ENCODE results near the gene TPSD1.
"Not testable (repeated sequence)": the region's sequence is repeated elsewhere in the genome, so short reads cannot be mapped to it uniquely, and the experiment has no call there.

Gene TPSD1

DNA sequence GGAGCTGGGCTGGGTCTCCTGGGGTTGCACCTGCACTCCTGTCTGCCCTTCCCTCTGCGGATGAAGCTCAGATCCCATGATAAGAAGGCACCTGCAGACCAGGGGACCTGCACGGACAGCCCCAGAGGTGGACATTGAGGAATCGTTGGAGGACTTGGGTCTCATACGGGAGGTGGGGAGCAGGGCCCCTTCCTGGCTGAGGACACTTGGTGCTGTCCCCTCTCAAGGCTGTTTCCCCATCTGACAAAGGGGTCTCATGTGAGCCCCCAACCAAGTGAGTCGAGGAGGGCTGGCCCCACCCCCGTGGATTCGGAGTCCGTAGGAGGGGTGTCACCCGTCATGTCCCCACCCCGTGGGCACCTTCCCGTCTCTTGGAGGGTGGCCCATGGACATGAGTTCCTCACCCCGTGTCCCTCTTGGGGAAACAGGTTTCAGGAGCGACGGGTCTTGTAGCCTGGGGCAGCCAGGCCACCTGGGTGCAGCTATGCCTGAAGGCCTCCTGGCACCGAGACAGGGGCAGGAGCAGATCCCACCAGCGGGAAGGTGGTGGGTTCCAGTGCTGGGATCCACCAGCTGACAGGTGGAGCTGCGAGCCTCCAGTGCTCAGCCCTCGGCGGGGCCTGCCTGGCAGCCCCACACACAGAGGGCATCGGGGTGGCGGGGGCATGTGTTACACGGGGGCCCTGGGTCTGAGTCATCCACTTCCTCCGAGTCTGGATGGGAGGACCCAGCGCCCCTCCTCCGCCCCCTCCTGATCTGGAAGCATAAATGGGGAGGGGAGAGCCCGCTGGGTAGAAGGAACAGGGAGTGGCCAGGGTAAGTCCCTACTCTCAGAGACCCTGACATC lies at the start of gene TPSD1:
TSS of gene TPSD1 (plus strand) at position 794 of the 847 bp plus-strand sequence. CDS start 212 bp downstream, outside the sequence.
- not testable (repeated sequence) for DNase-seq

DNA sequence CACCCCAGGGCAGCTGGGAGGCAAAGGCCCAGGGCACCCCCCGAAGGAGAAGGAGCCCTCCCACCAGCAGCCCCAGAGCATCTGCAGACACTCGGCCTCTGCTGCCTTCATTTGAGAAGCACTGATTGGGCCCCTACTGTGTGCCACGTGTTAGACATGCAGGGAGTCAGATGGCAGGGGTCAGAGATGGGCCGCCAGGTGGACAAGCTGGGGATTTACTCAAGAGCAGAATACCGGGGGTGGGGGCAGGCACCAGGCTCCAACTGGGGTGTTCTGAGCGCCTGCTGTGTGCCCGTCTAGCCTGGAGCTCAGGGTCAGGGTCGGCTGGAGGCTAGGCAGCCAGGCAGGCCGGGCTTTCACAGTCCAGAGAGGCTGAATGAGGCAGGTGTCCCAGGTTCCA lies 49.5 kb upstream of the TPSD1 start:
- DNase-seq = no peak

DNA sequence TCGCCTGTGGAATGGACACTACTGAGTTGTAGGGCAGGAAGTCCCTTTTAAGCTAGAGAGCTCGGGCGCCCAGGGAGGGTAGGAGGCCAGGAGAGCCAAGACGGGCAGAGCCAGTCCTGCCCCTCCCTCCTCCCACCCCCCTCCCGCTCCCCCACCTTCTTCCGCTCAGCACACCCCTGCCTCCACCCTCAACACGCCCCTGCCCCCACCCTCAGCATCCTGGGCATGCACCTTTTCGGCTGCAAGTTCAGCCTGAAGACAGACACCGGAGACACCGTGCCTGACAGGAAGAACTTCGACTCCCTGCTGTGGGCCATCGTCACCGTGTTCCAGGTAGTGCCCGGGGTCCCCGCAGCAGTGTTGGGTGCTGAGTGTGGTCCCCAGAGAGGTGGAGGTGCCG lies 49.1 kb upstream of the TPSD1 start:
- DNase-seq = no peak

DNA sequence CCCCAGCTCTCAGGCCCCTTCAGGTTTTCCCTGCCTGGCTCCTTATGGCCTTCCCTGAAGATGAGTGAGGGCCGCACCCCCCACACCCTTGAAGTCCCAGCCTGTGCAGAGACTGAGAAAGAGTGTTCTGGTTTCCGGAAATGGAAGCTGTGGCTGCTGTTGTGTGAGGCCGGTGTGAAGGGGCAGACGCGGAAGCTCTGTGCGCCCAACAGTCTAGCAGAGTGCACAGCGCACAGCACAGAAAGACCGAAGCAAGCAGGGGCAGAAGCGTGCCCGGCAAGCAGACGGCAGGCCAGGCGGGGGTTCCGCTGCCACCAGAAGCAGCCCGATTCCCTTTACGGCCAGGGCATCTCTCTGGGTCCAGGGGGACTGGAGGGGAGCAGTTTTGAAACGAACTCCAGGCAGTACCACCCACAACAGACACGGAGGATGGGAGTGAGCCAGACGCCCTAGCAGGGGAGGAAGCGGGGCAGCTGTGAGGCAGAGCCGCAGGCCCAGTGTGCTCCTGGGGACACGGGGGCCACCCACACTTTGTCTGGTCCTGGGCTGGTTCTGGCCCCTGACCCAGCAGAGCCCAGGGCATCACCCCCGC lies 47.5 kb upstream of the TPSD1 start:
- DNase-seq = no peak

DNA sequence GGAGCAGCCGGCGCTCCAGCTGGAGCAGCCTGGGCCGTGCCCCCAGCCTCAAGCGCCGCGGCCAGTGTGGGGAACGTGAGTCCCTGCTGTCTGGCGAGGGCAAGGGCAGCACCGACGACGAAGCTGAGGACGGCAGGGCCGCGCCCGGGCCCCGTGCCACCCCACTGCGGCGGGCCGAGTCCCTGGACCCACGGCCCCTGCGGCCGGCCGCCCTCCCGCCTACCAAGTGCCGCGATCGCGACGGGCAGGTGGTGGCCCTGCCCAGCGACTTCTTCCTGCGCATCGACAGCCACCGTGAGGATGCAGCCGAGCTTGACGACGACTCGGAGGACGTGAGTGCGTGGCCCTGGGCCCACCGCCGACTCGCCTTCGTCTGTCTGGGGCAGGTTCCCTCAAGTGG lies 46.8 kb upstream of the TPSD1 start:
- DNase-seq = no peak

DNA sequence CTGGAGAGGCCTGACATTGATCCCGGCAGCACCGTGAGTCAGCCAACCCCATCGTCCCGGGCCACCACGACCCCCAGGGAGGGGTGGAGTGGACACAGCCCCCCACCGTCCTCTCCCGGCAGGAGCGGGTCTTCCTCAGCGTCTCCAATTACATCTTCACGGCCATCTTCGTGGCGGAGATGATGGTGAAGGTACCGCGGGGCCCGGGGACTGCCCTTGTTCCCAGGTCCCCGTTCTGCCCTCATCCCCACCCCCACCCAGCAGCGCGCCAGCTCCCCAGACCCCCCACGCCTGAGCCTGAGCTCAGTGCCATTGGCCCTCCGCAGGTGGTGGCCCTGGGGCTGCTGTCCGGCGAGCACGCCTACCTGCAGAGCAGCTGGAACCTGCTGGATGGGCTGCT lies 45.4 kb upstream of the TPSD1 start:
- DNase-seq = no peak

DNA sequence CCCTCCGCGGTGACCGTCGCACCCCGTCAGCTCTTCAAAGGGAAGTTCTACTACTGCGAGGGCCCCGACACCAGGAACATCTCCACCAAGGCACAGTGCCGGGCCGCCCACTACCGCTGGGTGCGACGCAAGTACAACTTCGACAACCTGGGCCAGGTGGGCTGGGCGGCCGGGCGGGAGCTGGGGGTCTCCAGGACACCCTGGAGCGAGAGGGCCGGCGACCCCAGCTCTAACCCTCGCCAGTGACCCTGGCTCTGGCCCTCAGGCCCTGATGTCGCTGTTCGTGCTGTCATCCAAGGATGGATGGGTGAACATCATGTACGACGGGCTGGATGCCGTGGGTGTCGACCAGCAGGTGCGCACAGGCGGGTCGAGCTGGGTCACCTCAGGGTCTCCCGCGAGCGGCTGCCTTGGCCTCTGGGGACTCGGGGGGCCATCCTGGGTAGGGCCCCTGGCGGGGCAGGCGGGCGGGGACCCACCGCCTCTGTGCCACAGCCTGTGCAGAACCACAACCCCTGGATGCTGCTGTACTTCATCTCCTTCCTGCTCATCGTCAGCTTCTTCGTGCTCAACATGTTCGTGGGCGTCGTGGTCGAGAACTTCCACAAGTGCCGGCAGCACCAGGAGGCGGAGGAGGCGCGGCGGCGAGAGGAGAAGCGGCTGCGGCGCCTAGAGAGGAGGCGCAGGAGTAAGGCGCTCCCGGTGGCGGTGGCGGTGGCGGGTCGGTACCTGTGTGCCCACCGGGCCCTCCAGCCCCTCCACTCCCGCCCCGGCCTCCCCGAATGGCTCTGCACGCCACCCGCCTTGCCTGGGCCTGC lies 44.2 kb upstream of the TPSD1 start:
- DNase-seq = no peak

DNA sequence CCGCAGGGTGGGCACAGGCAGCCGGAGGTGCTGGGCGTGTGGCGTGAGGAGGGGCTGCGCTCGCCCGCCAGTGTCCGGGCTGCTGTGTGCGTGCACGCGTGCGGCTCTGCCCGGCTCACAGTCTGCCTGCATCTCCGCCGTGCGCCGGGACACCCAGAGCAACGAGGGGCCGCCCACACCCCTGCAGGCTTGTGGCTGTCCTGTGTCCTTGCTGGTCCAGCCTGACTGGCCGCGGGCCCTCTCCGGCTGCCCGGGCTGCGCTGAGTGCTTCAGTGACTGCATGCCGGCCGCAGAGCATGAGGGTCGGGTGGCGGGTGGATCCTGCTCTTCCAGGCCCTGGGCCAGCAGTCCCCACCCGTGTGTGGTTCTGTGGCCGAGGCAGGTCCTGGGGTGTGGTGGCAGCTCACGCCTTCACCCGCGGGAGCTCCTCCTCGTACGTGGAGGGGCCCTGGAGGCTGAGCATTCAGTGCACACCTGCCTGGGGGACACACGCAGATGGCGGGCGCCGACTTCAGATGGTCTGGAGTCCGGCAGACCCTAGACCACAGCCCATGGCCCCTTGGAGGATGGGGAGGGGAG lies 43.2 kb upstream of the TPSD1 start:
- DNase-seq = no peak

DNA sequence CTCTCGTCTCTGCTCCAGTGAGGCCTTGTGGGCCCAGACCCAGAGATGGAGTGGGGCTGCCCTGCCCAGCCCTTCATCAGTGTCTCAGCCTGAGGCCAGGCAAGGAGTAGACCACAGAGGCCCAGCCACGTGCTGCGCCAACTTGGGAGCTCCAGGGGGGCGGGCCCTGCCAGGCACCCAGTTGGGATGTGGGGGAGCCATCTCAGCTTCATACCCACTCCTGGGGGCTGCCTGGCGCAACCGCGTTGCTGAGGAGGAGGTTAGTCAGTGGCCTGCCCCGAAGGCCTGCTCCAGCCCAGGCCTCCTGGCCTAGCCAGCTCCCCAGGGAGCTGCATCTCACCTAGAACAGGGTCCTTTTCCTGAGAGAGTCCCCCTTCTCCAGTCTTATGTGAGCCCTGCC lies 42.6 kb upstream of the TPSD1 start:
- no peak for DNase-seq

DNA sequence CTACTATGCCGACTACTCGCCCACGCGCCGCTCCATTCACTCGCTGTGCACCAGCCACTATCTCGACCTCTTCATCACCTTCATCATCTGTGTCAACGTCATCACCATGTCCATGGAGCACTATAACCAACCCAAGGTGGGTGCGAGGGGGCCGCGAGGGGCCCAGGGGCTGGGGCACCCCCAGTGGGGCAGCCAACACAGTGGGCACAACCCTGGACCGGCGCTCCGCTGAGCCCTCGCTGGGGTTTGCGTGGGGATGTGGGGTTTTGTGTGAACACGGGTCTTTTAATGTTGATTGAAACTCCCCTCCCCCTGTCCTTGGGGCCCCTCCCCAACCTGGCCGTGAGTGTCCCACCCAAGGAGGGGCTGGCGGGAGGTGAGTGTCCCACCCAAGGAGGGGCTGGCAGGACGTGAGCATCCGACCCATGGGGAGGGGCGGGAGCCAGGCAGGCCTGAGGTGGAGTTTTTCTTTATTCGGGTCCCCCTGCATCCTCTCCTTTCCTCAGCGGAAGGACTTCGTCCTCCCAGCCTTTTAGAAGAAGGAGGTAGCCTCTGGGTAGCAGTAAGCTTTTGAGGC lies 42.0 kb upstream of the TPSD1 start:
- no peak for DNase-seq

DNA sequence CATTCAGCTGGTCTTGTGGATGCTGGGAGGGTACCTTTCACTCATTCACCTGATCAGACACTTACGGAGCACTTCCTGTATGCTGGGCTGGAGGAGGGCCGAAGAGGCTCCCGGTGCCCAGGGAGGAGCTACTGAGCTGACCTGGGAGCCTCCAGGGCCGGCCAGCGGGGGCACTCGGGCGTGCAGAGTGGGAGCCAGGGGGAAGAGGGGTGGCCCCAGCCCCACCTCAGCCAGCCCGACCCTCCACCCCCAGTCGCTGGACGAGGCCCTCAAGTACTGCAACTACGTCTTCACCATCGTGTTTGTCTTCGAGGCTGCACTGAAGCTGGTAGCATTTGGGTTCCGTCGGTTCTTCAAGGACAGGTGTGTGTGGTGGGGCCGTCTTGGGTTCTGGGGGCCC lies 41.1 kb upstream of the TPSD1 start:
- DNase-seq = no peak

DNA sequence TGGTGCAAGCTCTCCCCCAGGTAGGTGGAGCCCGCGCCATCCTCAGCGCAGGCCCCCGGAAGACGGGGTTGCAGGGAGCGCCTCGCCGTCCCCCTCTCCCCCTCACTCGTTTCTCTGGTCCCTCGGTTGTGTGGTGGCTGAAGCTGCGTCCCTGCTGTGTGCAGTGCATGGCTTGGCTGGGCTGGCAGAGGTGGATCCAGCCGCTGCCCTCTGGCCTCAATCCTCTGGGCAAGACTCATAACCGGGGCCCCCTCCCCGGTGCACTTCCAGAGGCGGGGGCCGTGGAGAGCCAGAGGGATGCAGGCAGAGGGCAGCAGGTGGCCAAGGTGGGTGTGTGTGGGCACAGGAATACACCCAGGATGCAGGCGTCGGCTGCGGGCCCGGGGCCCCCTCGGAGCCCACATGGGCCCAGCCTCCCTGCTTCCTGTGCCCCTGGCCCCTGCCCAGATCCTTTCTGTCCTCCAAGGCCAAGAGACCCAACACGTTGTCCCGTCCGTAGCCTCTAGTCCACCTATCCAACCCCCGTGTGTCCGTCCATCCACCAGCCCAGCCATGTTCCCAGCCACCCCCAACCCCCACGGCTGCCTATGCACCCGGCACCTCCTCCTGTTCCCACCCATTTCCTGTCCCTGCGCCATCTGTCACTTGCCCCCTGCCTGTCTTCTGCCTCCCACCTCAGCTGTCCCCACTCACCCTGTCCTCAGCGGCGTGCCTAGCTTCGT lies 40.1 kb upstream of the TPSD1 start:
- no peak for DNase-seq

DNA sequence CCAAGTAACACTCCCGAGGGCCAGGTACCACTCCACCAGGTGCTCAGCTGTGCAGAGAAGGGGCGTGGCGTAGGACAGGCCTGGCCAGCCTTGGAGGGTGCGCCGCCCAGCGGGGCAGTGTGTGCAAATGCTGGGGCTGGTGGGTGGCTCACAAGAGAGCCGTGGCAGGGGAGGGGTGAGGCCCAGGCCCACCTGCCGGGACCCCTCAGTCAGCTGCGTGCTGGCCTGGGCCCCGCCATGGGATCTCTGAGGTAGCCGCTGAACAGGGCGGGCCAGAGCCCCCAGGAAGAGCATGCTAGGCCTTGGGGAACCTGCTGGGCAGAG lies 39.6 kb upstream of the TPSD1 start:
- DNase-seq = no peak

DNA sequence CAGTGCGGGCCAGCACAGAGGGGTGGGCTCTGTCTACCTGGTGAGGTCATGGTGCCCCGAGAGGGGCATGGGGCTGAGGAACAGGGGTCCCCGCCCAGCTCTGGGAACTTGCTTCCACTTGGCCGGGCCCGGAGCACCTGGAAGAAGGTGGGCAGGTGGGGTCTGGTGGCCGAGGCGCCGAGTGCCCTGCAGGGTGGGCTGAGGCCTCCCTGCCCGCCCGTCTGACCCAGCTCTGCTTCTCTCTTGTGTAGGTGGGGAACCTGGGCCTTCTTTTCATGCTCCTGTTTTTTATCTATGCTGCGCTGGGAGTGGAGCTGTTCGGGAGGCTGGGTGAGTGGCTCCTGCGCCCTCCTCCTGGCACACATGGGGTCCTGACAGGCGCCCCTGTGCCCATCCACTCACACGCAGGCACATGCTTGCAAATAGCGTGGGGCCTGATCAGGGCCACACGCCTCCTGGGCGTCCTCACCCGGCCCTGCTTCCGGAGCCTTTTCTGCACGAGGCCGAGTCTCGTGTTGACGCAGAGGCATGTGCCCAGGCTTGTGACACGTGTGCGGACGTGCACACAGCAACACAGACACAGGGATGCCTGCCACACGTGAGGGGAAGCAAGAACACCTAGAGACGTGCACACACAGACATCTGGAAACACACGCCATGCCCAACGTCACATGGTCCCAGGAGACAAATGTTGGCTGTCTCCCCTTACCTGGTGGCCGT lies 39.0 kb upstream of the TPSD1 start:
- DNase-seq = no peak

DNA sequence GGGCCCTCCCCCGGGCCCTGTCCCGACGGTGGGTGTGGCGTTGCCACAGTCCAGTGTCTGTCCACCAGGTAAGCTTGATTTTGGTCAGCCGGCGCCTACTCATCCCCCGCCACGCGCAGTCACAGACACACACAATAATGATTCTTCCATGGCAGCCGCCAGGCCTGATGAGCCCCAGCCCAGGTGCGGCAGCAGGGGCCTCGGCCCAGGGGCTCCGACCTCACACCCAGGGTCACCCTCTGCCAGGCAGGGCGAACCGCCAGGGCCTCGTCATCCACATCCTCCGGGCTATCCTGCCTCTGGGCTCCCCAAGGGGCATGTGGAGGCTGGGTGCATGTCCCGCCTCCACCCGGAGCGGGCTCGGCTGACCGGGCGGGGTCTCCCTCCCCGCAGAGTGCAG lies 38.3 kb upstream of the TPSD1 start:
- DNase-seq = no peak

DNA sequence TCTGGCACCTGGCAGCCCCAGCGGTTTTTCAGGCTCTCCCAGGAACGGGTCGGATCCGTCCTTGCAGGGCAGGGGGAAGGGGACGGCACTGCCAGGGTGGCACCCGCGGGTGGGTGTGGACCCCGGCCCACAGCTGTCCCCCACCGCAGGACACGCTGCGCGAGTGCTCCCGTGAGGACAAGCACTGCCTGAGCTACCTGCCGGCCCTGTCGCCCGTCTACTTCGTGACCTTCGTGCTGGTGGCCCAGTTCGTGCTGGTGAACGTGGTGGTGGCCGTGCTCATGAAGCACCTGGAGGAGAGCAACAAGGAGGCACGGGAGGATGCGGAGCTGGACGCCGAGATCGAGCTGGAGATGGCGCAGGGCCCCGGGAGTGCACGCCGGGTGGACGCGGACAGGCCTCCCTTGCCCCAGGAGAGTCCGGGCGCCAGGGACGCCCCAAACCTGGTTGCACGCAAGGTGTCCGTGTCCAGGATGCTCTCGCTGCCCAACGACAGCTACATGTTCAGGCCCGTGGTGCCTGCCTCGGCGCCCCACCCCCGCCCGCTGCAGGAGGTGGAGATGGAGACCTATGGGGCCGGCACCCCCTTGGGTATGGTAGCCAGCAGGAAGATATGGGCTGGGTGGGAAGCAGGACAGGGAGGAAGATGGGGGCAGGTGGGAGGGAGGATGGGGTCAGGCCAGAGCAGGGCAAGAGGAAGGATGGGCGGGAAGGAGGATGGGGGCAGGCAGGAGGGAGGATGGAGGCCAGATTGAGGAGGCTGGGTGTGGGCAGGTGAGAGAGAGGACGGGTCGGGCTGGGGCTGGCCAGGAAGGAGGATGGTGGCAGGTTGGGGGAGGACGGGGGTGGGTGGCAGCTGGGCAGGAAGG lies 37.6 kb upstream of the TPSD1 start:
- no peak for DNase-seq

DNA sequence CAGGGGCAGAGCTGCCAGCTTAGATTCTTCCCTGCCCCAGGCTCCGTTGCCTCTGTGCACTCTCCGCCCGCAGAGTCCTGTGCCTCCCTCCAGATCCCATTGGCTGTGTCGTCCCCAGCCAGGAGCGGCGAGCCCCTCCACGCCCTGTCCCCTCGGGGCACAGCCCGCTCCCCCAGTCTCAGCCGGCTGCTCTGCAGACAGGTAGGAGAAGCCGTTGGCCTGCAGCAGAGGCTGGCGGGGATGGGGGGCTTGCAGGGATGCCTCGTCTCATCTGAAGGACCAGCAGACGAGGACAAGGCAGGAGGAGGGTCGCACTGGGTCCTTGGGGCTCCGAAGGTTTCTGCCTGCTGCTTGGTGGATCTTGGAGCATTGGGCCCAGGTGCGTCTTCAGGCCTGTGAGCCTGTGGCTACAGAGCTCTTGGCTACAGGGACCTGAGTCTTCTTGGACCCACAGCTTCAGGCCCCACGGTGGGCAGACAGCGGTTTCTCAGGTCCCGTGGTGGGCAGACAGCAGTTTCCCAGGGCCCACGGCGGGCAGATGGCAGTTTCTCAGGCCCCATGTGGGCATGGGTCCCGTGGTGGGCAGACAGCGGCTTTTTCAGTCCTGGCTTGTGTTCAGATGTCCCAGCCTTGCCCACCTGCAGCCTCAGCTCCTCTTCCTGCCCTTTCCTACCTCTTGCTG lies 36.8 kb upstream of the TPSD1 start:
- no peak for DNase-seq

DNA sequence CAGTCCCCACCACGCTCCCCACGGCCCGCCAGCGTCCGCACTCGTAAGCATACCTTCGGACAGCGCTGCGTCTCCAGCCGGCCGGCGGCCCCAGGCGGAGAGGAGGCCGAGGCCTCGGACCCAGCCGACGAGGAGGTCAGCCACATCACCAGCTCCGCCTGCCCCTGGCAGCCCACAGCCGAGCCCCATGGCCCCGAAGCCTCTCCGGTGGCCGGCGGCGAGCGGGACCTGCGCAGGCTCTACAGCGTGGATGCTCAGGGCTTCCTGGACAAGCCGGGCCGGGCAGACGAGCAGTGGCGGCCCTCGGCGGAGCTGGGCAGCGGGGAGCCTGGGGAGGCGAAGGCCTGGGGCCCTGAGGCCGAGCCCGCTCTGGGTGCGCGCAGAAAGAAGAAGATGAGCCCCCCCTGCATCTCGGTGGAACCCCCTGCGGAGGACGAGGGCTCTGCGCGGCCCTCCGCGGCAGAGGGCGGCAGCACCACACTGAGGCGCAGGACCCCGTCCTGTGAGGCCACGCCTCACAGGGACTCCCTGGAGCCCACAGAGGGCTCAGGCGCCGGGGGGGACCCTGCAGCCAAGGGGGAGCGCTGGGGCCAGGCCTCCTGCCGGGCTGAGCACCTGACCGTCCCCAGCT lies 35.7 kb upstream of the TPSD1 start:
- DNase-seq = no peak

DNA sequence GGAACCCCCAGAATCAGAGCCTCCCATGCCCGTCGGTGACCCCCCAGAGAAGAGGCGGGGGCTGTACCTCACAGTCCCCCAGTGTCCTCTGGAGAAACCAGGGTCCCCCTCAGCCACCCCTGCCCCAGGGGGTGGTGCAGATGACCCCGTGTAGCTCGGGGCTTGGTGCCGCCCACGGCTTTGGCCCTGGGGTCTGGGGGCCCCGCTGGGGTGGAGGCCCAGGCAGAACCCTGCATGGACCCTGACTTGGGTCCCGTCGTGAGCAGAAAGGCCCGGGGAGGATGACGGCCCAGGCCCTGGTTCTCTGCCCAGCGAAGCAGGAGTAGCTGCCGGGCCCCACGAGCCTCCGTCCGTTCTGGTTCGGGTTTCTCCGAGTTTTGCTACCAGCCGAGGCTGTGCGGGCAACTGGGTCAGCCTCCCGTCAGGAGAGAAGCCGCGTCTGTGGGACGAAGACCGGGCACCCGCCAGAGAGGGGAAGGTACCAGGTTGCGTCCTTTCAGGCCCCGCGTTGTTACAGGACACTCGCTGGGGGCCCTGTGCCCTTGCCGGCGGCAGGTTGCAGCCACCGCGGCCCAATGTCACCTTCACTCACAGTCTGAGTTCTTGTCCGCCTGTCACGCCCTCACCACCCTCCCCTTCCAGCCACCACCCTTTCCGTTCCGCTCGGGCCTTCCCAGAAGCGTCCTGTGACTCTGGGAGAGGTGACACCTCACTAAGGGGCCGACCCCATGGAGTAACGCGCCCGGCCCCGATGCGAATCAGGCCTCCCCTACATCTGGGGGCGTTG lies 34.8 kb upstream of the TPSD1 start:
- no peak for DNase-seq
